ENCODE data around the gene RSPH6A. TPM values are rescaled to one million over a fixed set of nuclear protein-coding genes. Genes with fewer than 3 reads are reported as not detected.

RSPH6A gene
- polyA plus RNA-seq, 1 donor from 2014 or later: not detected

DNA sequence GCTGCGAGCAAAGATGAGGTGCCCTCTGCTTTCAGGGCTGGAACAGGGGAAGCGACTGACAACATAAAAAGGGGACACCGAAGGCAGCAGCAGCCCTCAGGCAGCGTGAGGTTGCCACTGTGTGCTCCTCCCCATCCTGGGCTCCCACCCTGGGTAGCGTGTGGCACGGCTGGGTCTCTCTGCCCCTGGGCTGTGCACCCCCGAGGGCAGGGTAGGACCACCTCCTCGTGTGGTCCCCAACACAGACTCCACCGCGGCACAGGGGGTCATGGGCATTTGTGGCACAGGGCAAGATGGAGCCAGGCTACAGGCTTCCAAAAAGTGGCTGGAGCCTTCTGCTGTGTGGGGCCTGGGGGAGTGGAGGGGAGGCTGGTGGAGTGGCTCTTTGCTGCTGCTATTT lies 6.5 kb upstream of the RSPH6A start:
- Histone ChIP-seq H3K27me3 (ENCODE audit: insufficient read depth, low read depth, low read length) (no peaks in the 10 kb centered on the region), H2AFZ (ENCODE audit: low read depth, low read length) (no peak overlapping the region), H3K9me3 (ENCODE audit: low read length) (no peaks in the 10 kb centered on the region), H4K20me1 (ENCODE audit: insufficient read depth) (no peaks in the 10 kb centered on the region), H3K9ac (ENCODE audit: low read length) (no peak overlapping the region), H3K27ac (ENCODE audit: low read length) (no peak overlapping the region), H3K79me2 (replicated peaks; ENCODE audit: insufficient read depth, low read length) (no peaks in the 10 kb centered on the region), H3F3A (ENCODE audit: insufficient read depth, low read length, poor library complexity, severe bottlenecking) (no peaks in the 10 kb centered on the region), H3K4me3 (ENCODE audit: low read length) (no peak overlapping the region), H3K36me3 (ENCODE audit: insufficient read depth, low read length) (no peaks in the 10 kb centered on the region), H3K4me2 (ENCODE audit: low read length) (no peak overlapping the region), H3K9me2 (ENCODE audit: insufficient read depth, low read length) (no peaks in the 10 kb centered on the region)
- TF ChIP-seq, protein P1, sequence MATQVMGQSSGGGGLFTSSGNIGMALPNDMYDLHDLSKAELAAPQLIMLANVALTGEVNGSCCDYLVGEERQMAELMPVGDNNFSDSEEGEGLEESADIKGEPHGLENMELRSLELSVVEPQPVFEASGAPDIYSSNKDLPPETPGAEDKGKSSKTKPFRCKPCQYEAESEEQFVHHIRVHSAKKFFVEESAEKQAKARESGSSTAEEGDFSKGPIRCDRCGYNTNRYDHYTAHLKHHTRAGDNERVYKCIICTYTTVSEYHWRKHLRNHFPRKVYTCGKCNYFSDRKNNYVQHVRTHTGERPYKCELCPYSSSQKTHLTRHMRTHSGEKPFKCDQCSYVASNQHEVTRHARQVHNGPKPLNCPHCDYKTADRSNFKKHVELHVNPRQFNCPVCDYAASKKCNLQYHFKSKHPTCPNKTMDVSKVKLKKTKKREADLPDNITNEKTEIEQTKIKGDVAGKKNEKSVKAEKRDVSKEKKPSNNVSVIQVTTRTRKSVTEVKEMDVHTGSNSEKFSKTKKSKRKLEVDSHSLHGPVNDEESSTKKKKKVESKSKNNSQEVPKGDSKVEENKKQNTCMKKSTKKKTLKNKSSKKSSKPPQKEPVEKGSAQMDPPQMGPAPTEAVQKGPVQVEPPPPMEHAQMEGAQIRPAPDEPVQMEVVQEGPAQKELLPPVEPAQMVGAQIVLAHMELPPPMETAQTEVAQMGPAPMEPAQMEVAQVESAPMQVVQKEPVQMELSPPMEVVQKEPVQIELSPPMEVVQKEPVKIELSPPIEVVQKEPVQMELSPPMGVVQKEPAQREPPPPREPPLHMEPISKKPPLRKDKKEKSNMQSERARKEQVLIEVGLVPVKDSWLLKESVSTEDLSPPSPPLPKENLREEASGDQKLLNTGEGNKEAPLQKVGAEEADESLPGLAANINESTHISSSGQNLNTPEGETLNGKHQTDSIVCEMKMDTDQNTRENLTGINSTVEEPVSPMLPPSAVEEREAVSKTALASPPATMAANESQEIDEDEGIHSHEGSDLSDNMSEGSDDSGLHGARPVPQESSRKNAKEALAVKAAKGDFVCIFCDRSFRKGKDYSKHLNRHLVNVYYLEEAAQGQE (IDR thresholded peaks at IDR 0.05; ENCODE audit: borderline replicate concordance): no peak
- no peak for TF ChIP-seq SMC3 (conservative IDR thresholded peaks at IDR 0.05; ENCODE audit: poor library complexity)
- TF ChIP-seq POLR2AphosphoS5 (IDR thresholded peaks at IDR 0.05): no peak
- TF ChIP-seq EP300 (conservative IDR thresholded peaks at IDR 0.05; ENCODE audit: poor library complexity, severe bottlenecking): no peak
- TF ChIP-seq RAD21 (conservative IDR thresholded peaks at IDR 0.05): no peak
- no peak for TF ChIP-seq CTCF (IDR thresholded peaks at IDR 0.05; ENCODE audit: poor library complexity, severe bottlenecking)
- no peak for TF ChIP-seq MXI1 (conservative IDR thresholded peaks at IDR 0.05; ENCODE audit: poor library complexity, severe bottlenecking)
- no peak for TF ChIP-seq TAF1 (IDR thresholded peaks at IDR 0.05; ENCODE audit: low read depth)
- TF ChIP-seq EZH2 (IDR thresholded peaks at IDR 0.05; ENCODE audit: borderline replicate concordance, insufficient read depth, low read length, poor library complexity, severe bottlenecking): no peak

DNA sequence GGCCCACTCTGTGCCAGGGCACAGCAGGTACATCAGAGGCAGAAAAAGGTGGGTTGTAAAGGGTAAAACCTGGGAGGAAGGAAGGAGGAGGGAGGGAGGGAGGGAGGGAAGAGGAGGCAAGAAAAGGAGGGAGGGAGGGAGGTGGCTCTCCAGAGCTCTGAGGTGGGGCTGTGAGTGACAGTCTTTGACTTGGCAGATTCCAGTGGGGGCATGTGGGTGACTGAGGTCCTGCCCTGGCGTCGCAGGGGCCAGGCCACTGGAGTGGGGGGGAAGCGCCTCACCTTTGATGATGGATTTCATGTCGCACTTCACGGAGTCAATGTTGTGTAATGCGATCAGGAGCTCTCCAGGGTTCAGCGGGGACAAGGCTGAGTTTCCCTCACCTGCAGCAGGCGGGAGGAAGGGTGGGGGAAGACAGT lies 6.0 kb upstream of the RSPH6A start:
- Histone ChIP-seq H3K9ac (ENCODE audit: low read length) (no peak overlapping the region), H3K9me2 (ENCODE audit: insufficient read depth, low read length) (no peaks in the 10 kb centered on the region), H3K27ac (ENCODE audit: low read length) (no peak overlapping the region), H3K79me2 (replicated peaks; ENCODE audit: insufficient read depth, low read length) (no peaks in the 10 kb centered on the region), H3K27me3 (ENCODE audit: insufficient read depth, low read depth, low read length) (no peaks in the 10 kb centered on the region), H3K4me3 (ENCODE audit: low read length) (no peak overlapping the region), H3K9me3 (ENCODE audit: low read length) (no peaks in the 10 kb centered on the region), H3K36me3 (ENCODE audit: insufficient read depth, low read length) (no peaks in the 10 kb centered on the region), H3F3A (ENCODE audit: insufficient read depth, low read length, poor library complexity, severe bottlenecking) (no peaks in the 10 kb centered on the region), H4K20me1 (ENCODE audit: insufficient read depth) (no peaks in the 10 kb centered on the region), H3K4me2 (ENCODE audit: low read length) (no peak overlapping the region), H2AFZ (ENCODE audit: low read depth, low read length) (no peak overlapping the region)
- TF ChIP-seq POLR2AphosphoS5 (IDR thresholded peaks at IDR 0.05) (no peak), EZH2 (IDR thresholded peaks at IDR 0.05; ENCODE audit: borderline replicate concordance, insufficient read depth, low read length, poor library complexity, severe bottlenecking) (no peak), TAF1 (IDR thresholded peaks at IDR 0.05; ENCODE audit: low read depth) (no peak), EP300 (conservative IDR thresholded peaks at IDR 0.05; ENCODE audit: poor library complexity, severe bottlenecking) (no peak), MXI1 (conservative IDR thresholded peaks at IDR 0.05; ENCODE audit: poor library complexity, severe bottlenecking) (no peak), CTCF (IDR thresholded peaks at IDR 0.05; ENCODE audit: poor library complexity, severe bottlenecking) (no peak)
- TF ChIP-seq, protein P1 (IDR thresholded peaks at IDR 0.05; ENCODE audit: borderline replicate concordance): no peak
